HL-60 (cell line): ENCODE measurements around the gene LCNL1.

Source experiments
- DNase-seq, 2 experiments: peaks; one replicate each; pipeline ENCODE4 v3.0.0-alpha.2; 2010 to 2020; ENCODE audit warnings: low read depth in 1 of 2, low spot score in 1 of 2
- H3K27ac ChIP-seq: fragments of 250-450 bp; sonication (Bioruptor Pico); replicated peaks from 2 replicates; pipeline ENCODE4 v1.5.1; 2020; ENCODE audit warnings: mild to moderate bottlenecking, moderate library complexity
- H3K27me3 ChIP-seq: fragments of 250-450 bp; sonication (Bioruptor Pico); 2 replicates; pipeline ENCODE4 v1.5.1; 2021; ENCODE audit warnings: mild to moderate bottlenecking, moderate library complexity; ENCODE audit not compliant: insufficient read depth, poor library complexity, severe bottlenecking
- H3K4me3 ChIP-seq: replicated peaks from 2 replicates; pipeline ENCODE4 v1.5.1; 2011; ENCODE audit warnings: mild to moderate bottlenecking, control low read depth, low read length; ENCODE audit not compliant: insufficient read depth
- GABPA ChIP-seq: IDR thresholded peaks from 2 replicates; pipeline ENCODE4 v1.6.1; 2012; ENCODE audit warnings: low read depth
- POLR2AphosphoS5 ChIP-seq: IDR thresholded peaks from 2 replicates; pipeline ENCODE4 v1.6.1; 2012; ENCODE audit warnings: low read depth
- SPI1 ChIP-seq: IDR thresholded peaks from 2 replicates; pipeline ENCODE4 v1.6.1; 2012; ENCODE audit warnings: low read depth, mild to moderate bottlenecking, borderline replicate concordance
- TF ChIP-seq, protein P1 (sequence below): IDR thresholded peaks from one replicate; pipeline ENCODE4 v1.5.1; 2011; ENCODE audit warnings: low read length, control low read depth, inconsistent platforms; ENCODE audit not compliant: insufficient read depth
- TF ChIP-seq, protein P2 (sequence below): IDR thresholded peaks from 2 replicates; pipeline ENCODE4 v1.6.1; 2012; ENCODE audit warnings: low read depth; ENCODE audit not compliant: insufficient replicate concordance

Gene LCNL1

GRCh38 chr9:136972743-136973142 lies 10.1 kb upstream of the LCNL1 start:
- Histone ChIP-seq H3K27ac (no peak overlapping the region), H3K27me3 (no peaks in the 10 kb centered on the region), H3K4me3 (no peak overlapping the region)
- TF ChIP-seq POLR2AphosphoS5 (no peak), SPI1 (no peak)
- TF ChIP-seq, protein P1, sequence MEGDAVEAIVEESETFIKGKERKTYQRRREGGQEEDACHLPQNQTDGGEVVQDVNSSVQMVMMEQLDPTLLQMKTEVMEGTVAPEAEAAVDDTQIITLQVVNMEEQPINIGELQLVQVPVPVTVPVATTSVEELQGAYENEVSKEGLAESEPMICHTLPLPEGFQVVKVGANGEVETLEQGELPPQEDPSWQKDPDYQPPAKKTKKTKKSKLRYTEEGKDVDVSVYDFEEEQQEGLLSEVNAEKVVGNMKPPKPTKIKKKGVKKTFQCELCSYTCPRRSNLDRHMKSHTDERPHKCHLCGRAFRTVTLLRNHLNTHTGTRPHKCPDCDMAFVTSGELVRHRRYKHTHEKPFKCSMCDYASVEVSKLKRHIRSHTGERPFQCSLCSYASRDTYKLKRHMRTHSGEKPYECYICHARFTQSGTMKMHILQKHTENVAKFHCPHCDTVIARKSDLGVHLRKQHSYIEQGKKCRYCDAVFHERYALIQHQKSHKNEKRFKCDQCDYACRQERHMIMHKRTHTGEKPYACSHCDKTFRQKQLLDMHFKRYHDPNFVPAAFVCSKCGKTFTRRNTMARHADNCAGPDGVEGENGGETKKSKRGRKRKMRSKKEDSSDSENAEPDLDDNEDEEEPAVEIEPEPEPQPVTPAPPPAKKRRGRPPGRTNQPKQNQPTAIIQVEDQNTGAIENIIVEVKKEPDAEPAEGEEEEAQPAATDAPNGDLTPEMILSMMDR: no peak
- DNase-seq: no peak

DNA sequence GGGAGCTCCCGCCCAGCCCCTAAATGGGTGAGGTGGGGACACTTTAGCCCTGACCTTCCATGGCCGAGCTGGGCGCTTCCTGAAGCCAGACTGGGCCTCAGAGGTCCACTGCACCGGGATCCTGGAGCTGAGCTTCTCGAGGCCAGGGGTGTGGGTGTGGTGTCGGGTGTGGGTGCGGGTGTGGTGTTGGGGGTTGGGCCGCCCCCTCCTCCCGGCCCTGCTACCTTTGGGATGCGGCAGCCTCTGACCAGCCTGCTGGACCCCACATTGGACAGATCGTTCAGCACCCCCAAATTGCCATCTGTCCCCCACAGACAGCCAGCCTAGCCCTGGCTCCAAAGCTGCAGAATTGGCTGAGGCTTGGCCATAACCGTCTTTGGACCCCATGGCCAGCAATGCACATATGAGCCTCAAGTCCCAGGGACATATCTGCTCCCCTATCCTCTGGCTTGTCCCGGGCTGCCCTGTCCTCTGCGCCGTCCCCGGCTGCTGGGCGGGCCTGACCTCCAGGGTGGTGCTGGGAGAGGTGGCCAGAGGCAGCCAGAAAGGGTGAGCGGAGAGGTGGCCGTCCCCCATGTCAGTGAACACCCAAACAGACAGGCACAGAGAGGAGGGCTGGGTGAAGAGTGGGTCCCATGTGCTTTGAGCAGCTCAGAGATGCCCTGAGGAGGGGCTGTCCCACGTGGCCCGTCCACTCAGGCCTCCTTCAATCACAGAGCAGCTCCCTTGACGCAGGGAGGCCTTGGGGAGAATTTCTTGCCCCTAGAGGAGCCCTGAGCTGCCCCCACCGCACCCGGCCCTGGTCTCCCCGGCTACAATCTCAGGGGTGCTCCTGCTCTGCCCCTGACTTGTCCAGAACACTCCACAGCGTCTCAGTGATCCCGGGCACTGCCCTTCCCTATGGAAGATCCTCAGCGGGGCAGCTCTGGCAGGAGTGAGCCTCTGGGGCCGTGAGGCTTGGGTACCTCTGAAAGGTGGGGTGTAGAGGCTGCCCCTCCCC lies 8.9 kb upstream of the LCNL1 start:
- Histone ChIP-seq H3K27me3 (no peaks in the 10 kb centered on the region), H3K4me3 (no peak overlapping the region), H3K27ac (no peak overlapping the region)
- DNase-seq: no peak
- TF ChIP-seq GABPA (no peak), SPI1 (no peak), POLR2AphosphoS5 (no peak)
- TF ChIP-seq, protein P1: no peak
- TF ChIP-seq, protein P2, sequence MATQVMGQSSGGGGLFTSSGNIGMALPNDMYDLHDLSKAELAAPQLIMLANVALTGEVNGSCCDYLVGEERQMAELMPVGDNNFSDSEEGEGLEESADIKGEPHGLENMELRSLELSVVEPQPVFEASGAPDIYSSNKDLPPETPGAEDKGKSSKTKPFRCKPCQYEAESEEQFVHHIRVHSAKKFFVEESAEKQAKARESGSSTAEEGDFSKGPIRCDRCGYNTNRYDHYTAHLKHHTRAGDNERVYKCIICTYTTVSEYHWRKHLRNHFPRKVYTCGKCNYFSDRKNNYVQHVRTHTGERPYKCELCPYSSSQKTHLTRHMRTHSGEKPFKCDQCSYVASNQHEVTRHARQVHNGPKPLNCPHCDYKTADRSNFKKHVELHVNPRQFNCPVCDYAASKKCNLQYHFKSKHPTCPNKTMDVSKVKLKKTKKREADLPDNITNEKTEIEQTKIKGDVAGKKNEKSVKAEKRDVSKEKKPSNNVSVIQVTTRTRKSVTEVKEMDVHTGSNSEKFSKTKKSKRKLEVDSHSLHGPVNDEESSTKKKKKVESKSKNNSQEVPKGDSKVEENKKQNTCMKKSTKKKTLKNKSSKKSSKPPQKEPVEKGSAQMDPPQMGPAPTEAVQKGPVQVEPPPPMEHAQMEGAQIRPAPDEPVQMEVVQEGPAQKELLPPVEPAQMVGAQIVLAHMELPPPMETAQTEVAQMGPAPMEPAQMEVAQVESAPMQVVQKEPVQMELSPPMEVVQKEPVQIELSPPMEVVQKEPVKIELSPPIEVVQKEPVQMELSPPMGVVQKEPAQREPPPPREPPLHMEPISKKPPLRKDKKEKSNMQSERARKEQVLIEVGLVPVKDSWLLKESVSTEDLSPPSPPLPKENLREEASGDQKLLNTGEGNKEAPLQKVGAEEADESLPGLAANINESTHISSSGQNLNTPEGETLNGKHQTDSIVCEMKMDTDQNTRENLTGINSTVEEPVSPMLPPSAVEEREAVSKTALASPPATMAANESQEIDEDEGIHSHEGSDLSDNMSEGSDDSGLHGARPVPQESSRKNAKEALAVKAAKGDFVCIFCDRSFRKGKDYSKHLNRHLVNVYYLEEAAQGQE: no peak

DNA sequence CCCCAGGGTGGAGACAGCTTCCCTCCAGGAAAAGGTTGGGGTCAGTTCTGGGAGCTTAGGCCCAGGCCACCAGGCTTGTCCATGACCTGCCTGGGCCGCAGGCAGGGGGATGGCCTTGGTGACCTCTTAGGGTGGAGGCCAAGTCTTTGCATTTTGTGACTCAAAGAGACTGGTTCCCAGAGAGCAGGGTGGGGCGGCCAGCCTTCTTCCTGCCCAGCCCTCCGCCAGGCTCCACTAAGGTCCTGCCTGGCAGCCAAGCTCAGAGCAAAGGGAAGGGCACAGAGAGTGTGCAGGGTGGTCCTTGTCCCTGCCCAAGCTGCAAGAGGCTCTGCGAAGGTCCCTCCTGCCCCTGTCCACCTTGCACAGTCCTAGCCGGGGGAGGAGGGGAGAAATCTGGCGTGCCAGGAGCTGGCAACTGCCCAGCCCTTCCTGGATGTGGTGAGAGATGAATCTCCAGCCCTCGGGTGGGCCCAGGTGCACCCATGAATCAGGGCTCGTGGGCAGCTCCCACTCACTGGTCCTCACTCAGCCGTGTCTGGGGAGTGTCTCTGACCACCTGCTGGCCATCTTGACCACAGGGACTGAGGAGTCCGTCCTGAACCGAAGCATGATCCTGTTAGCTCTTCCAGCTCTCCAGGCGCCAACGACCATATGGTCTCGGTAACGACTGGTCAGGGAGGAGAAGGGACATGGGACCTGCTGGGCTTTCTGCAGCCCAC lies 7.8 kb upstream of the LCNL1 start:
- Histone ChIP-seq H3K27me3 (no peaks in the 10 kb centered on the region), H3K27ac (no peak overlapping the region), H3K4me3 (no peak overlapping the region)
- no peak for DNase-seq
- TF ChIP-seq POLR2AphosphoS5: no peak
- TF ChIP-seq, protein P1: no peak
- TF ChIP-seq GABPA: no peak
- TF ChIP-seq, protein P2: no peak
- TF ChIP-seq SPI1: no peak
